Activated CD8-positive, alpha-beta T cell treated with anti-CD3 and anti-CD28 coated beads, Interleukin-2, amount 10 ng/mL, durations not matched to agents 7 days and 5 days (primary cell): ENCODE data around the gene HMGB2. TPM values are rescaled to one million over a fixed set of nuclear protein-coding genes. Genes with fewer than 3 reads are reported as not detected.

Experiments
- ATAC-seq: fragments of 150-1000 bp; cut with Tn5 transposase; one replicate; pipeline ENCODE4 v1.10.0; 2021; ENCODE audit warnings: moderate library complexity
- CTCF ChIA-PET: fragments of 350-600 bp; sonication (Branson Sonifier 250); formaldehyde crosslinking; loops from one replicate; lab custom pipeline; 2021; ENCODE audit warnings: antibody characterized with exemption; lab: Charles Lee
- POLR2A ChIA-PET: fragments of 350-600 bp; sonication (Branson Sonifier 250); formaldehyde crosslinking; loops from one replicate; lab custom pipeline; 2021; ENCODE audit warnings: antibody characterized with exemption; lab: Charles Lee
- DNase-seq: peaks from one replicate; pipeline ENCODE4 v3.0.0-alpha.2; 2020
- H3K27ac Mint-ChIP-seq: one replicate; pipeline ENCODE4 v1.8.0; 2021; ENCODE audit warnings: mild to moderate bottlenecking, mixed read lengths
- H3K27me3 Mint-ChIP-seq: one replicate; pipeline ENCODE4 v1.8.0; 2021; ENCODE audit warnings: low read depth, mixed read lengths
- H3K36me3 Mint-ChIP-seq: one replicate; pipeline ENCODE4 v1.8.0; 2021; ENCODE audit warnings: low read depth, mixed read lengths
- H3K4me1 Mint-ChIP-seq: one replicate; pipeline ENCODE4 v1.8.0; 2021; ENCODE audit warnings: low read depth, mixed read lengths
- H3K4me3 Mint-ChIP-seq: one replicate; pipeline ENCODE4 v1.8.0; 2021; ENCODE audit warnings: mild to moderate bottlenecking, mixed read lengths
- H3K9me3 Mint-ChIP-seq: one replicate; pipeline ENCODE4 v1.8.0; 2022; ENCODE audit warnings: mixed read lengths; ENCODE audit not compliant: insufficient read depth
- total RNA-seq, 2 experiments: library from RNA; stranded (reverse); gene quantifications; one replicate each; pipeline ENCODE4 v1.2.3, GENCODE V29; 2021

Gene HMGB2
- total RNA-seq, 2 experiments from 2014 or later: 861 to 891 TPM

- CTCF ChIA-PET: interaction anchor here (0.9 to 6.1 kb wide), 13 partner anchors 13 to 103 kb away, joined by 3 to 36 read pairs (median 7); partner anchors contain the start of genes HMGB2 and SAP30
- DNase-seq (no peak), ATAC-seq (no peak)
- Mint-ChIP-seq H3K27me3 (no peaks in the 10 kb centered on the region), H3K4me3 (no peak overlapping the region), H3K36me3 (peaks cover 15% of the 10 kb centered on the region), H3K9me3 (no peaks in the 10 kb centered on the region), H3K4me1 (no peaks in the 10 kb centered on the region), H3K27ac (no peak overlapping the region)
- POLR2A ChIA-PET: no interaction called here
Measured at GRCh38 chr4:173318240-173318639, 15.9 kb downstream of the HMGB2 start.

- H3K4me3 Mint-ChIP-seq: no peak overlapping the region
- H3K27ac Mint-ChIP-seq: no peak overlapping the region
- DNase-seq: no peak
- no peaks in the 10 kb centered on the region for H3K9me3 Mint-ChIP-seq
- H3K36me3 Mint-ChIP-seq: peaks cover 17% of the 10 kb centered on the region
- peak; percentile 66 for ATAC-seq
- no peaks in the 10 kb centered on the region for H3K4me1 Mint-ChIP-seq
- POLR2A ChIA-PET: no interaction called here
- H3K27me3 Mint-ChIP-seq: no peaks in the 10 kb centered on the region
- CTCF ChIA-PET: interaction anchor here (2.2 to 6.1 kb wide), 3 partner anchors 15 to 304 kb away, joined by 7 to 36 read pairs (median 28); no protein-coding TSS in a partner anchor
Measured at GRCh38 chr4:173317004-173317403, 17.2 kb downstream of the HMGB2 start.

GRCh38 chr4:173316060-173316459, 18.1 kb downstream of the HMGB2 start:
- ChIA-PET POLR2A (interaction anchor here (0.6 kb wide), 1 partner anchor 9 kb away, joined by 3 read pairs; no protein-coding TSS in a partner anchor), CTCF (interaction anchor here (2.2 to 6.1 kb wide), 2 partner anchors 14 to 303 kb away, joined by 7 to 28 read pairs; no protein-coding TSS in a partner anchor)
- Mint-ChIP-seq H3K9me3 (no peaks in the 10 kb centered on the region), H3K4me1 (no peaks in the 10 kb centered on the region), H3K4me3 (no peak overlapping the region), H3K27me3 (no peaks in the 10 kb centered on the region), H3K27ac (no peak overlapping the region), H3K36me3 (peaks cover 13% of the 10 kb centered on the region)
- DNase-seq (no peak), ATAC-seq (no peak)

GRCh38 chr4:173314715-173315114, 19.4 kb downstream of the HMGB2 start:
- H3K9me3 Mint-ChIP-seq: no peaks in the 10 kb centered on the region
- H3K4me1 Mint-ChIP-seq: no peaks in the 10 kb centered on the region
- H3K36me3 Mint-ChIP-seq: peaks cover 14% of the 10 kb centered on the region
- ChIA-PET POLR2A (interaction anchor here (0.6 kb wide), 1 partner anchor 966 kb away, joined by 3 read pairs; no protein-coding TSS in a partner anchor), CTCF (interaction anchor here (4.0 kb wide), 1 partner anchor 13 kb away, joined by 30 read pairs; no protein-coding TSS in a partner anchor)
- ATAC-seq (no peak), DNase-seq (no peak)
- no peak overlapping the region for H3K4me3 Mint-ChIP-seq
- no peaks in the 10 kb centered on the region for H3K27me3 Mint-ChIP-seq
- H3K27ac Mint-ChIP-seq: no peak overlapping the region

GRCh38 chr4:173311368-173311767, 22.8 kb downstream of the HMGB2 start:
- H3K4me1 Mint-ChIP-seq: no peaks in the 10 kb centered on the region
- H3K27me3 Mint-ChIP-seq: no peaks in the 10 kb centered on the region
- no peak for ATAC-seq
- no peaks in the 10 kb centered on the region for H3K9me3 Mint-ChIP-seq
- POLR2A ChIA-PET: no interaction called here
- no peak overlapping the region for H3K4me3 Mint-ChIP-seq
- H3K27ac Mint-ChIP-seq: no peak overlapping the region
- H3K36me3 Mint-ChIP-seq: peaks cover 14% of the 10 kb centered on the region
- CTCF ChIA-PET: interaction anchor here (4.0 kb wide), 1 partner anchor 10 kb away, joined by 30 read pairs; no protein-coding TSS in a partner anchor
- no peak for DNase-seq

GRCh38 chr4:173307778-173308177, 26.4 kb downstream of the HMGB2 start:
- Mint-ChIP-seq H3K4me1 (no peaks in the 10 kb centered on the region), H3K9me3 (no peaks in the 10 kb centered on the region), H3K4me3 (no peak overlapping the region), H3K27me3 (no peaks in the 10 kb centered on the region), H3K27ac (no peak overlapping the region), H3K36me3 (peaks cover 18% of the 10 kb centered on the region)
- CTCF ChIA-PET: interaction anchor here (1.1 to 1.3 kb wide), 2 partner anchors 112 to 294 kb away, joined by 3 to 6 read pairs; no protein-coding TSS in a partner anchor
- POLR2A ChIA-PET: interaction anchor here (1.9 kb wide), 1 partner anchor 27 kb away, joined by 6 read pairs; the partner anchor contains the start of gene HMGB2
- no peak for ATAC-seq
- no peak for DNase-seq

- peaks cover 5% of the 10 kb centered on the region for H3K36me3 Mint-ChIP-seq
- no peak overlapping the region for H3K27ac Mint-ChIP-seq
- H3K4me3 Mint-ChIP-seq: no peak overlapping the region
- ATAC-seq: peak; percentile 47
- H3K9me3 Mint-ChIP-seq: no peaks in the 10 kb centered on the region
- DNase-seq: peak; percentile 46
- POLR2A ChIA-PET: interaction anchor here (0.6 to 1.8 kb wide), 4 partner anchors 9 to 291 kb away, joined by 3 to 5 read pairs (median 3); partner anchors contain the start of gene HMGB2
- no peaks in the 10 kb centered on the region for H3K4me1 Mint-ChIP-seq
- CTCF ChIA-PET: interaction anchor here (0.6 to 4.1 kb wide), 61 partner anchors 8 to 361 kb away, joined by 3 to 94 read pairs (median 6); partner anchors contain the start of genes HMGB2 and SAP30
- no peaks in the 10 kb centered on the region for H3K27me3 Mint-ChIP-seq
Measured at GRCh38 chr4:173301518-173302201, 32.5 kb downstream of the HMGB2 start.

- Mint-ChIP-seq H3K4me3 (no peak overlapping the region), H3K36me3 (no peaks in the 10 kb centered on the region), H3K9me3 (no peaks in the 10 kb centered on the region), H3K27me3 (no peaks in the 10 kb centered on the region), H3K4me1 (peaks cover 3% of the 10 kb centered on the region), H3K27ac (no peak overlapping the region)
- DNase-seq (no peak), ATAC-seq (no peak)
- CTCF ChIA-PET: no interaction called here
- POLR2A ChIA-PET: no interaction called here
Measured at GRCh38 chr4:173294444-173294843, 39.7 kb downstream of the HMGB2 start.

GRCh38 chr4:173293663-173294062, 40.5 kb downstream of the HMGB2 start:
- ATAC-seq (no peak), DNase-seq (no peak)
- no peaks in the 10 kb centered on the region for H3K9me3 Mint-ChIP-seq
- POLR2A ChIA-PET: no interaction called here
- no peaks in the 10 kb centered on the region for H3K27me3 Mint-ChIP-seq
- H3K36me3 Mint-ChIP-seq: no peaks in the 10 kb centered on the region
- CTCF ChIA-PET: interaction anchor here (0.7 to 9.0 kb wide), 3 partner anchors 8 to 36 kb away, joined by 3 to 94 read pairs (median 3); no protein-coding TSS in a partner anchor
- no peak overlapping the region for H3K27ac Mint-ChIP-seq
- H3K4me1 Mint-ChIP-seq: peaks cover 11% of the 10 kb centered on the region
- H3K4me3 Mint-ChIP-seq: no peak overlapping the region

GRCh38 chr4:173291899-173292298, 42.3 kb downstream of the HMGB2 start:
- H3K9me3 Mint-ChIP-seq: peaks cover 4% of the 10 kb centered on the region
- H3K4me3 Mint-ChIP-seq: no peak overlapping the region
- H3K4me1 Mint-ChIP-seq: peaks cover 16% of the 10 kb centered on the region
- H3K27me3 Mint-ChIP-seq: no peaks in the 10 kb centered on the region
- ChIA-PET POLR2A (no interaction called here), CTCF (interaction anchor here (0.9 to 9.0 kb wide), 7 partner anchors 9 to 280 kb away, joined by 3 to 94 read pairs (median 7); no protein-coding TSS in a partner anchor)
- H3K36me3 Mint-ChIP-seq: peaks cover 7% of the 10 kb centered on the region
- ATAC-seq (no peak), DNase-seq (no peak)
- H3K27ac Mint-ChIP-seq: no peak overlapping the region

GRCh38 chr4:173289353-173289727, 44.8 kb downstream of the HMGB2 start:
- H3K4me3 Mint-ChIP-seq: peak overlapping the region; percentile 69
- POLR2A ChIA-PET: no interaction called here
- DNase-seq: no peak
- peaks cover 12% of the 10 kb centered on the region for H3K36me3 Mint-ChIP-seq
- no peak for ATAC-seq
- H3K27ac Mint-ChIP-seq: peak overlapping the region; percentile 55
- H3K9me3 Mint-ChIP-seq: peaks cover 6% of the 10 kb centered on the region
- CTCF ChIA-PET: interaction anchor here (1.4 to 9.0 kb wide), 6 partner anchors 12 to 276 kb away, joined by 3 to 94 read pairs (median 5); no protein-coding TSS in a partner anchor
- H3K4me1 Mint-ChIP-seq: peaks cover 16% of the 10 kb centered on the region
- no peaks in the 10 kb centered on the region for H3K27me3 Mint-ChIP-seq
